KOPT-K1 (cell line): ENCODE measurements around the gene PPP4C.

ENCODE experiments used
- H3K27ac ChIP-seq: fragments of 200-600 bp; sonication (generic); 2 replicates; pipeline ENCODE4 v1.5.1; 2016; ENCODE audit warnings: antibody characterized with exemption, mild to moderate bottlenecking, low read depth, low read length; ENCODE audit not compliant: poor library complexity, severe bottlenecking
- H3K36me3 ChIP-seq: fragments of 200-600 bp; sonication (generic); 2 replicates; pipeline ENCODE4 v1.5.1; 2017; ENCODE audit warnings: antibody characterized with exemption, mild to moderate bottlenecking, low read length, moderate library complexity; ENCODE audit not compliant: insufficient read depth
- H3K9me3 ChIP-seq: fragments of 200-600 bp; sonication (generic); 2 replicates; pipeline ENCODE4 v1.5.1; 2017; ENCODE audit warnings: antibody characterized with exemption, low read length, mild to moderate bottlenecking; ENCODE audit not compliant: insufficient read depth, poor library complexity, severe bottlenecking

The PPP4C gene

DNA sequence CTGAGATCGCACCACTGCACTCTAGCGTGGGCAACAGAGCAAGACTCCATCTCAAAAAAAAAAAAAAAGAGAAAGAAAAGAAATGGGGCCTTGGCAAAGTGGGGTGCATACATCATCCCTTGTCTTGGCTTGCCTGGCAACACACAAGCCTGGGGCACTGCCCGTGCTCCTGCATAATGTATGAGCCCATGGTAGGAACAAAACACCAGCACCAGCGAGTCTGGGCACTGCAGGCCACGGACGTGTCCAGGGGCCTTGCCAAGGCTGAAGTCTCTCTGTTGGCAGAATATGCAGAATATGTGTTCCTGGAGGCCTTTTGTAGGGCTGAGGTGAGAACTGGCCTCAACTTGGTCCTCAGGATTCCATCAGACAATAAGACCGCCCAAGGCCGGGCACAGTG is 25.9 kb upstream of the PPP4C start:
- H3K36me3 ChIP-seq, result no peaks in the 10 kb centered on the region
- no peaks in the 10 kb centered on the region for H3K9me3 ChIP-seq
- H3K27ac ChIP-seq, result no peak overlapping the region

DNA sequence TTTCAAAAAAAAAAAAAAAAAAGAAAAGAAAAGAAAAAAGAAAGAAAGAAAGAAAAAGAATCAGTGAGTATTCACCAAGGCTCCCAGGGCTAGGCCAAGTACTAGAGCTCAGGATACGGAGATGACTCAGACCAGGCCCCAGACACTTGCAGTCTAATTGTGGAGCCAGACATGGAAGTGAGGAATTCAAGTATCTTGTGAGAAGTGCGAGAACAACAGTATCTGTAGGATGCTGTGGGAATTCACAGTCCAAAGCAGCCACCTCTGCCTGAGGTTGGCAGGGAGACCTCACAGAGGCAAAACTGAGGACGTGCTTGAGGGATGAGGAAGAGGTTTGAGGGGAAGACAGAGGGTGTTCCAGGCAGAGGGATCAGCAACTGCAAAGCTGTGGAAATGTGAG is 24.3 kb upstream of the PPP4C start:
- Histone ChIP-seq H3K36me3 (no peaks in the 10 kb centered on the region), H3K27ac (peak overlapping the region; percentile 92), H3K9me3 (no peaks in the 10 kb centered on the region)

DNA sequence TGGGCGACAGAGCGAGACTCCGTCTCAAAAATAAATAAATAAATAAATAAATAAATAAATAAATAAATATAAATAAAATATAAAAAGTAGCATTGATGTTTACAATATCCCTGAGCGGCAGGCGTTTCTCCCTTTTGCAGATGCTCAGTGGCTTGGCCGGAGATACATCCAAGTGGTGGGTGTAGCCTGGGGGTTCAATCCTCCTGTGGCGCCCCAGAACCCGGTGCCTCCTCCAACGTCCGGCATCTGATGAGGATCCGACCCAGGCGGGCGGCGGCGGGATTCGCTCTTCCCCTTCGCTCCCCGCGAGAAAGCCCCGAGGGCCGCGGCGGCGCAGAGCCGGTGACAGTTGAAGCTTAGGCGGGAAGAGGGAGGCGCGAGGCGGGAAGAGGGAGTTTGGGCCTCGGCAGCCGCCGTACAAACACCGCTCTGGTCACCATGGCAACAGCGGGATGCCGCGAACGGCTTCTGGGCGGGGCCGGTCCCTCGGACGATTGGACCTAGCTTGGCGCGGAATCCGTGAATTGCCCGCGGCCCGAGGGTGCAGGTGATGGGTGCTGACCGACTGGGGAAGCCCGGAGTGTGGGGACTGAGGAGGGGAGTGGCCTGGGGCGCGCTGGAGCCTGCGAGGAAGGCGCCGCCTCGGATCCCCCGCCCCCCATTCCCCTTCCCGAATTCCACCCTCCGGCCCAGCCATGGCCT is 23.0 kb upstream of the PPP4C start:
- H3K27ac ChIP-seq, result peak overlapping the region; percentile 92
- no peaks in the 10 kb centered on the region for H3K36me3 ChIP-seq
- no peaks in the 10 kb centered on the region for H3K9me3 ChIP-seq

DNA sequence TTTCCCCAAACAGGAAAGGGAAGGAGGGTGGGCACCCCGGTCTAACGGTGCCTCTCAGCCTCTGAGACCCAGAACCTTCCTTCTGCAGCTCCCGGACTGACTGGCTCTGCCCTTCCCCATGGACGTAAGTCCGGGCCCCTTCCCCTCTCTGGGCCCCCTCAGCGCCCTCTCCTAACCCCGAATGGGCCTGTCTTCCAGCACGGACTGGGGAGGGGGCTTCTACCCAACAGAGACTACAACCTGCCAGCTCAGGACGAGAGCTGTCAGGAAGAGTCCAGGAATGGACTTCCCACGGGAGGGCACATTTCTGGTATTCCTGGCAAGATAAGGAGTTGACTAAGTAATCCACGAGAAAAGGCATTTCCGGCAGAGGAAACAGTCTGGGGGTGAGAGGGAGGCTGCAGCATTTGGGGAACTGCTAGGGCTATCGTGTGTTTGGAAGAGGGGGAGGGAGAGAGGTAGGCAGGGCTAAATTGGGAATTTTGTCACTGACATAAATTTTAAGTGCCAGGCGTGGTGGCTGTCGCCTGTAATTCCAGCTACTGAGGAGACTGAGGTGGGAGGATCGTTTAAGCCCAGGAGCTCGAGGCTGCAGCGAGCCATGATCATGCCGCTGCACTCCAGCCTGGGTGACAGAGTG is 22.3 kb upstream of the PPP4C start:
- H3K27ac ChIP-seq, result peak overlapping the region; percentile 92
- H3K9me3 ChIP-seq, result no peaks in the 10 kb centered on the region
- no peaks in the 10 kb centered on the region for H3K36me3 ChIP-seq

DNA sequence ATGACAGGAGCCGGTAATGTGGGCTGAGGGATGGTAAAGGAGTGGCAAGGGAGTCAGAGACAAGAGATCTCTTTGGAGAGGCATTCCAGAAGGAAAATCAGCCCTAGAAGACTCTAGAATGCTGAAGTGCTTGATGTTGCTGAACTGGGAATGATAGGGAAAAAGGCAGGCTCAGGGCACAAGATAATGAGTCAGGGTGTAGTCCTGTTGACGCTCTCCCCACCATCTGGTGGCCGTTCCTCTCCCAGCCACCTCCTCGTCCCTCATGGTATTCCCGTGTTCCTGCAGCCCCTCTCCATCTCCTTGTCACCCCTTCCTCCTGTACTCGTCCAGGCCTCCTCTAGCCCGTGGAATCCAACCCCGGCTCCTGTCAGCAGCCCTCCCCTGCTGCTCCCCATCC is 21.3 kb upstream of the PPP4C start:
- H3K27ac ChIP-seq, result peak overlapping the region; percentile 18
- H3K9me3 ChIP-seq, result no peaks in the 10 kb centered on the region
- no peaks in the 10 kb centered on the region for H3K36me3 ChIP-seq

DNA sequence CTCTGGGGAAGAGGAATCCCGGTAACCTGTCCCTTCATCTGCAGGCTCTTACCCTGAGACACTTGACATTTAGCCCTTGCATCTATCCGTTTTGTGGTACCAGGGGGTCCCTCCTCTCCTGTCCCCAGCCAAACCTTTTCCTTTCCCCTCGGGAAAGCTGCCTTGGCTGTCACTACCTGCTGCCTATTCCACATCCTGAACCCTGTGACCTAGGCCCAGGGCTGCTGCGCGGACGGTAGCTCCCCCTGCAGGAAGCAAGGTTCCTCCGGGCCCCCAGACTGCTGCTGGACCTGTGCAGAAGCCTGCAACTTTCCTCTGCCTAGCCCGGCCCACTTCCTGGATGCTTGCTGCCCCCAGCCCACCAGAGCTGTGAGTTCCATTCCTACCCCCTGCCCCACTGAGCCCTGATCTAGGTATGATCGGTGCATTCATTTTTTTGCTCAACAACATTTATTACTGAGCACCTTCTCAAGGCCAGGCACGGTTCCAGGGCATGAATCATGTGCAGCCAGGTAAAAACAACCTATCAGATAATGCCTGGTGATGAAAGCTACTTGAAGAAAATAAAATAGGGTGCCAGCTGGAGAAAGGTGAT is 20.7 kb upstream of the PPP4C start:
- Histone ChIP-seq H3K36me3 (no peaks in the 10 kb centered on the region), H3K27ac (peak overlapping the region; percentile 18), H3K9me3 (no peaks in the 10 kb centered on the region)

- Histone ChIP-seq H3K27ac (no peak overlapping the region), H3K36me3 (no peaks in the 10 kb centered on the region), H3K9me3 (no peaks in the 10 kb centered on the region)
Measured at GRCh38 chr16:30060346-30060745, 15.4 kb upstream of the PPP4C start.

DNA sequence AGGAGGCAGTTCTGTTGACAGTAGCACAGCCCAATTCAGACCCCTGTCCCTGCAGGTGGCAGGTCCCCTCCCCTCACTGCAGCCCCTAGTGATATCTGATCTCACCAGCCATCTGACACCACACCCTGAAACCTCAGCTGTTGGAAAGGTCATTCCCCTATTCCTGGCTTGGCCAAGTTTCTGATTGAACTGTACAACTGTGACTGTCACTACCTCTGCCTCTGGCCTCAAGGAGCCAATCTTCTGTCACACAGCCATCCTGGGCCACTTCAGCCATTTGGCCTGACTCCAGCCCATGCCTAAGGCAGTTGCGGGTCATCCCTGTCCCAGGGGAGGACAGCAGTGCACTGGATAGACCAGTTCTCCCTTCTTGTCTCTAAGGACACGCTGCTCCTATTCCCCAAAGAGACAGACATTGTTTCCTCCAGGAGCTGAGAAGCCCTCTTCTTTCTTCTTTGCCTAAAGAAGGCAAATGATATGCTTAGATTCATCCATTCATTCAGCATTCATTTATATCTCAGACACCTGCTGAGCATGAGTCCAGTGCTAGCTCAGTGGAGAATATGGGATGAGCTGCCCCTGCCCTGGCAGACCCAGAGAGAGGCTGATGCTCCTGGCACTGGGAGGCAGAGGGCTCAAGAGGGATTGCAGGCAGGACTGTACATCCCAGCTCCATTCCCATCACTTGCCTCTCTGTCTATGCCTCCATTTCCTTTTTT is 14.8 kb upstream of the PPP4C start:
- Histone ChIP-seq H3K27ac (no peak overlapping the region), H3K9me3 (no peaks in the 10 kb centered on the region), H3K36me3 (no peaks in the 10 kb centered on the region)

GRCh38 chr16:30063278-30063892 is 12.4 kb upstream of the PPP4C start:
- Histone ChIP-seq H3K9me3 (no peaks in the 10 kb centered on the region), H3K36me3 (peaks cover 23% of the 10 kb centered on the region), H3K27ac (peak overlapping the region; percentile 97)

DNA sequence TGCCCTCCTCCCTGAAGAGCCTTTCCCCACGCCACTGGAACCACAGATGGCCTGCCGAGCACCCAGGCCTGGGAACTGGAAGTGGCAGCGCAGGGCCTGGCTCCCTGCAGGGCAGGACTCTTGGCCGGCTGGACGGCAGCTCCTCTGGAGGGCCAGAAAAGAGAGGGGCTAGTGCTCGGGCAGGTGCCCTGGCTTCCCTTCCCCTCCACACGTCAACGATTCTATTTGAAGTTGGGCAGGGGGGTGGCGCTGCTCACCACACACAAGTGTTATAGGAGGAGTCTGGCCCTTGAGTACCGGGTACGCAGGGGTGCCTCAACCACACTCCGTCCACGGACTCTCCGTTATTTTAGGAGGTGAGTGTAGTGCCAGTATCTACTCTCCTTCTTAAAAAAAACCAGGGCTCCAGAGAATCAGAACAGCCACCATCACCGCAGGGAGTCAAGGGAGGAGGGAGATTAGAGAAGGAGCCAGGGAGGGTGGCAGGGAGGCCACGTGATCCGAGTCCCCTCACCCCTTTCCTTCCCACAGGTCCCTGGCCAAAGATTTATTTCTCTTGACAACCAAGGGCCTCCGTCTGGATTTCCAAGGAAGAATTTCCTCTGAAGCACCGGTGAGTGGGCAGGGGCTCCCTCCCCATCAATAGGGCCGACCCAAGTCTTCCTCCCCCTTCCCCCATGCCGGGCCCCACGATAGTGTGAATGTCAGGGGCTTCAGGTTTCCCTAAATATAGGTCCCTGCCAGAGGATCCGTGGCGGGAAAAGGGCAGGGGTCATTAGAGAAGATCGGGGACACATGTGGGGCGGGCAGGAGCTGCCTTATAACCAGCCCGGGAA is 11.7 kb upstream of the PPP4C start:
- no peaks in the 10 kb centered on the region for H3K9me3 ChIP-seq
- peak overlapping the region; percentile 97 for H3K27ac ChIP-seq
- peaks cover 30% of the 10 kb centered on the region for H3K36me3 ChIP-seq

DNA sequence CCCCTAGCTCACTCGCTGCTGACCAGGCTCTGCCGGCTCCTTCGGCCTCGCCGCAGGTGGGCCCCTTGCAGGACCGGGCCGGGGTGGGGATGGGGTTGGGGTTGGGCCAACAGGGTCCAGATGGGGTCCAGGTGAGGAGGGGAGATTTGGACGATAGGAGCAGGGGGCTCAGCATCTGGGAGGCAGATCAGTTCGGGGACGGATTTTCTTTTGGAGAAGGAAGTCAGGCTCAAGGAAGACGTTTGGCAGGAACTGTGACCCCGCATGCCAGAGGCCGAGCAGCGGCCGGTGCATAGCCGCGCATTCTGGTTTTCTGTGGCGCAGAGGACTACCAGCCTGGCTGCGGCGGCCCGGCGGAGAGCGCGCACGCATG is 11.1 kb upstream of the PPP4C start:
- Histone ChIP-seq H3K9me3 (no peaks in the 10 kb centered on the region), H3K36me3 (peaks cover 36% of the 10 kb centered on the region), H3K27ac (peak overlapping the region; percentile 97)

- Histone ChIP-seq H3K36me3 (peaks cover 42% of the 10 kb centered on the region), H3K27ac (peak within 1 kb of the TSS; percentile 97), H3K9me3 (no peaks in the 10 kb centered on the region)
Measured at GRCh38 chr16:30065102-30065942, 10.5 kb upstream of the PPP4C start, which contains the start of gene ALDOA. Gene ALDOA (plus strand): TSS chr16:30065760. CDS start chr16:30066898, 1,138 bp downstream.

DNA sequence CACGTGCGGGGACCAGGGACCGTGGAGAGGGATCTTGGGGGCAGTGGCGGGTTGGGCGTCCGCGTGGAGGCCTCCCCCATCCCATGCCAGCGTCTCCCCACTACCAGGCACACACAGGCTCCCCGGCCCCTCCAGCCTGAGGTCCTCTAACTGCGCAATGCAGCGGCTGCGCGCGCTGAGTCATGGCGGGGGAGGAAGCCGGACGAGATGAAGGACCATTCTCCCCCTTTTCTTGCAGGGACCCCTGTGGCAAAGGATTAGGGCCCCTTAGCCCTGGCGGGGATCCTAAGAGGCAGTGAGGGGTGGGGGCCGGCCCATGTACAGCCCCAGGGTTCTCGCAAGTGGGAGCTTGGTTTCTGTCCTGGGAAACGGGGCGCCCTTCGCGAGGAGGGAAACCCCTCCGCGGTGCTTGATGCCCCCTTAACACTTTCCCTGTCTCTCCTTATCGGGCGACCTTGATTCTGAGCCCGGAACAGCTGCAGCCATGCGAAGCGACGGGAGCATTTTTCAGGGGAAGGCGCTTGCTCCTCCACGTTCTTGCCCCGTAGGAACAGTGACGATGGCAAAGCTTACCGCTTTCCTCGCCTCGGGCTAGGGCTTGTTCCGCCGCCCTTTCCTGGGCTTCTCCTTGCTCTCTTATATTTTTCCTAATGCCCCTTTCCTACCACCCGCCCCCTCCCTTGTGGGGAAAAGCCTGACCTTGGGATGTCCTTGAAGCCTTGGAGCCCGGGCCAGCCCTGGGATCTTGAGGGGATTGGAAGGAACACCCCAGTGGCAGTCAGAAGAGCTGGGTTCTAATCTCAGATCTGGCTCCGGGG is 9.6 kb upstream of the PPP4C start:
- H3K36me3 ChIP-seq, result peaks cover 51% of the 10 kb centered on the region
- H3K27ac ChIP-seq, result peak overlapping the region; percentile 97
- H3K9me3 ChIP-seq, result no peaks in the 10 kb centered on the region
